Measurements from ENCODE around the gene RASGRP1.

RASGRP1 gene

GRCh38 chr15:38496151-38496550 is 68.5 kb downstream of the RASGRP1 start:
- no peak for FAIRE-seq

GRCh38 chr15:38490242-38490922 is 74.2 kb downstream of the RASGRP1 start:
- FAIRE-seq: no peak

DNA sequence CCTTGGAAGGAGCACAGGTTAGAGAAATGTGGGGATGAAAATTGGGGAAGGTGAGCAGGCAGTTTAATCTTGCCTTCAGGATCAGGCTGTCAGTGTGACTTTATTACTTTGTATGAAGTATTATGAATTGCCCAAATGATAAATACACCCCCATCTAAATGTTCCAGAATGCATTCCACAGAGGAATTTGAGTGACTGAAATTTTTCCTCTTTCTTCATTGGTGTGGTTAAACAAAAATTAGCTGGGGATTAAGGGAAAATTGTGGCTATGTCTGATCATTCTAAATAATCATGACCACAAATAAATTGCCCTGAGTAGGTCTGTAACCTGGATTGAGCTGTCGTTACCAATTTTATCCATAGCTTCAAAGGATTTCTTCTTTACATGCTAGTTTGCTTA is 77.2 kb downstream of the RASGRP1 start:
- no peak for FAIRE-seq

- FAIRE-seq: no peak
Observed at GRCh38 chr15:38486936-38487335, 77.7 kb downstream of the RASGRP1 start.

DNA sequence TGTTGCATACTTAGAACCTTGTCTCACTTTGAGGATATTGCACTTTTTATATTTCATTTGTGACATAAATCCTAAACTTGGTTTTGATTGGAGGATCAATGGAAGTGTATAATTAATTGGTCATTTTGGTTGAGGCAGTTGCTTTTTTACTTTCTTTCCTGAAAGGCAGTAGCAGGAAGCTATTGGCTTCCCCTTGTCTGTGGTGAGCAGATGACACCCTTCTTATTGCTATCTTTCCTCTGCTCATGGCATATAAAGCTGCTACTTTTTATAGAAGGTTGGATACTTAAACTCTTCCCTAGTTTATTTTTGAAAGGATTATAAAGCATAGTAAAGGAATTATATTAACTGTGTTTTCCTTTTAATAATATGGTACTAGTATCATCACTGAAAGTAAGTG is 82.0 kb downstream of the RASGRP1 start:
- FAIRE-seq: no peak

- no peak for FAIRE-seq
Observed at GRCh38 chr15:38481761-38482160, 82.9 kb downstream of the RASGRP1 start.

DNA sequence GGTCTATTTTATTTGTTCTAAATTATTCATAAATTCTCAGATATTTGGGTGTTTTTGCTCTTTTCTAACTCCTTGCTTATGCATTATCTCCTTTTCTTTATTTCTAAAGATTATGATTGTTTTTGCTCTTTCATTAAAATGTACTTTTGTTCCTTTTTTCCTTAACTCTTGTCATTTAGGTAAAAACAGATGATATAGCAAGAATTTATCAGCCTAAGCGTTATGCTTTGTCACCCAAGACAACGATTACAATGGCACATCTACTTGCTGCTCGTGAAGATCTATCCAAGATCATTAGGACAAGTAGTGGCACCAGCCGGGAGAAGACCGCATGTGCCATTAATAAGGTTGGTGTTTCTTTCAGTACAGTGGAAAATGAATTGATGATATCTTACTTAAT is 83.5 kb downstream of the RASGRP1 start:
- no peak for FAIRE-seq

DNA sequence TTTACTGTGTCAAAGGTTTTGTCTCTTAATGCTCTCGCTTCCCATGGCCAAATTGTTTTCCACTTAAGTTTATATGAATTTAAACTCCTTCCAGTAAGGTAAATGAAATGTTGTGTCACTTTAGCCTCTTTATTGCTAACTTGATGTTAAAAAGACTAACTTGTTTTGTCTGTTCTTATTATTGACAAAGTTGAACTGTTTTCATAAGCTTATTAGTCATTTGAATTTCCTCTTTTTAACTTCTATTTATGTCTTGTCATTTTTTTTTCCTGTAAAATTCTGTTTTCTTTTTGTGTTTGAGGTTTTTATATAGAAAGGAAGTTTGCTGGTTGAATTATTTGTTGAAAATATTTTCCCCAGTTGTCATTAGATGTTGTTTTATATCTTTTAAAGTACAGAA is 84.9 kb downstream of the RASGRP1 start:
- no peak for FAIRE-seq

DNA sequence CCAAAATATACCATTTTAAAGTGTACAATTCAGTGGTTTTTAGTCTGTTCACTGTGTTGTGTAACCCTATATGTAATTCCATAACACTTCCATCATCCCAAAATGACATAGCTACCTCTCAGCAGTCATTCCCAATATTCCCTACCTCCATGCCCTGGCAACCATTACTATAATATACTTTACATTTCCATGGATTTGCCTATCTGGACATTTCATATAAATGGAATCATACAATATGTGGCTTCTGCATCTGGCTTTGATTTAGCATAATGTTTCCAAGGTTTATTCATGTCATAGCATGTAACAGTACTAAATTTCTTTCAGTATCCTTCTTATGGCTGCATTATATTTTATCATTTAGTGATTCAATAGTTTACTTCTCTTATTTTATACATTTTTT is 85.3 kb downstream of the RASGRP1 start:
- FAIRE-seq: no peak

GRCh38 chr15:38477637-38478036 is 87.0 kb downstream of the RASGRP1 start:
- FAIRE-seq: no peak

- no peak for FAIRE-seq
Observed at GRCh38 chr15:38476120-38476519, 88.5 kb downstream of the RASGRP1 start.

DNA sequence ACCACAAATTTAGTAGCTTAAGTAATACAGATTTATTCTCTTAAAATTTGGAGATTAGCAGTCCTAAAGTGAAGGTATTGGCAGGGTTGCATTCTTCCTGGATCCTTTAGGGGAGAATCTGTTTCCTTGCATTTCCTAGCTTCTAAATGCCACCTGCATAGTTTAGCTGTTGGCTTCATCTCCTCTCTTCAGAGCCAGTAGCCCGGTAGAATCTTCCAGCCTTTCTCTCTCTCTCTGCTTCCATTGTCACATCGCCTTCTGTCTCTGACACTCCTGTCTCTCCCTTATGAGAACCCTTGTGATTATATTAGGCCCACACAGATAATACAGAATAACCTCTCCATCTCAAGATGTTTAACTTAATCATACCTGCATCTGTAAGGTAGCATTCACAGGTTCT is 89.3 kb downstream of the RASGRP1 start:
- no peak for FAIRE-seq

GRCh38 chr15:38474155-38474757 is 90.4 kb downstream of the RASGRP1 start:
- peak; percentile 49 for FAIRE-seq

- FAIRE-seq: no peak
Observed at GRCh38 chr15:38471974-38472373, 92.6 kb downstream of the RASGRP1 start.

GRCh38 chr15:38470816-38471215 is 93.8 kb downstream of the RASGRP1 start:
- no peak for FAIRE-seq

DNA sequence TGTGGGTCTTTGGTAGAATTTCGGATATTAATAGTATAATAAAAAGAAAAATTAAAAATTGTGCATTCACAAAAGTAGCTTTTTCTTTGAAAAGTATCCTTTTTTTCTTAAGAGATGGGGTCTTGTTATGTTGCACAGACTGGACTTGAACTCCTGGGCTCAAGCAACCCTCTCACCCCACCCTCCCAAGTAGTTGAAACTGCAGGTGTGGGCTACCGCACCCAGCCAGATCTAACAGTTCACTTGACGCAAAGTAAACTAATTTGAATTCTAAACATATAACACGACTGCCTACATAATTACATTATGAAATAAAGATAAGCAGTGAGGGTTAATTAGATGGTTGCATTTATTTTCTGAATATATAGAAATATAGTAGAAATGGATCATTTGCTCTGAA is 99.9 kb downstream of the RASGRP1 start:
- no peak for FAIRE-seq

DNA sequence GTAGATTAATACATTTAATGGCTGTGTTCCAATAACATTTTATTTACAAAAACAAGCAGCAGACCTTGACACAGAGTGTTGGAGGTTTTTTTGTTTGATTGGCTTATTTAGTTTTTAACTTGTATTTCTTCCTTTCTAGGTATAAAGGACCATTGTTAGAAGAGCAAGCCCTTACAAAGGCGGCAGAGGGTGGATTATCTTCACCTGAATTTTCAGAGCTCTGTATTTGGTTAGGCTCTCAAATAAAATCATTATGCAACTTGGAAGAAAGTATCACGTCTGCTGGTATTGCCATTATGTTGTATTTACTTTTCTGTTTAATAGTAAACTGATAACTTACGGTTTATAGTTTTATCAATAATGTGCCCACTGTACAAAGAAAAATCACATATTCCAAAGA is 100.7 kb downstream of the RASGRP1 start:
- FAIRE-seq: no peak

DNA sequence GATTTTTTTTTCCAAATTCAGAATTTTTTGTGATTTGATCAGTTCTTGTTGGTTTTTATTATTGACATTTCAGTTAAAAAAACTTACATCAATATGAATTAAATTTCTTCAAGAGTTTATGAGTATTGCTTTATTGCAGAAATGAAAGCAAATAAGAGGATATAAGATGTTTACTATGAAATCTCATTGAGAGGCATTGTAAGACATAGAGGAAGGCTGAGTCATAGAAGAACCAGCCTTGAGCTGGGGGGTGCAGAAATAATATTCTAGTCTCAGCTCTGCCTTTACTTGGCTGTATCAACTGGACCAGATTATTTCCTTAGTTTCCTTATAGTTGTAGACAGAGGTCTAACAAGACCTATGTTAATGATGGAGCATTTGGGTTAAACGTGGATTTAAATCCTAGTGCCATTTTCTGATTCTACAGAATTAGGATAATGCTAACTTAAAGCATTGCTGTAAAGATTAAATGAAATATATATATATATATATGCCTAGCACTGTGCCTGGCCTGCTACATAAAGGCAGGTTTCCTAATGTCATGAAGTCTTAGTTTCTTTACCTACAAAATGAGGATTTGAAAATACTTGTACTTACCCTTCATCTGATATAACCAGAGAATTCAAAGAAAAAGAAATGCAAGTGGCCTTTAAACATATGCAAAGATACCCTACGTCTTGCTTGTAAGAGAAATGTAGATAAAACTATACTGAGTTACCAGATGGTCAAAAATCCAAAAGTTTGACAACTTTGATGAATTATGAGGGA is 103.4 kb downstream of the RASGRP1 start:
- no peak for FAIRE-seq

DNA sequence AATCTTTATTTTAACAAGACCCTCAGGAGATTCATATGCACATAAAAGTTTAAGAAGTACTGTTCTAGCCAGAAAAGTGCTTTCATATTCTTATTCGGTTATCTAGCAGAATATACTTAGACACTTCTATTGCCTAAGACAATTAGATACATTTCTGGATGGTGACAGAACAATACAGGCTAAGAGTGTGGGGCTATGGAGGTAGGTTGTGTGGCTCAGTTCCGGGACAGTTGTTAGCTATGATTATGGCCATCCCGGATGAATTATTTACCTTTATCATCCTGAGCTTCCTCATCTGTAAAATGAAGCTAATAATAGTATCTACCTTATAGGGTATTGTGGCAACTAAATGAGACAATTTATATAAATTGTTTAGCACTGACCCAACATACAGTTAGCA is 104.1 kb downstream of the RASGRP1 start:
- no peak for FAIRE-seq

- FAIRE-seq: no peak
Observed at GRCh38 chr15:38459480-38459879, 105.1 kb downstream of the RASGRP1 start.

DNA sequence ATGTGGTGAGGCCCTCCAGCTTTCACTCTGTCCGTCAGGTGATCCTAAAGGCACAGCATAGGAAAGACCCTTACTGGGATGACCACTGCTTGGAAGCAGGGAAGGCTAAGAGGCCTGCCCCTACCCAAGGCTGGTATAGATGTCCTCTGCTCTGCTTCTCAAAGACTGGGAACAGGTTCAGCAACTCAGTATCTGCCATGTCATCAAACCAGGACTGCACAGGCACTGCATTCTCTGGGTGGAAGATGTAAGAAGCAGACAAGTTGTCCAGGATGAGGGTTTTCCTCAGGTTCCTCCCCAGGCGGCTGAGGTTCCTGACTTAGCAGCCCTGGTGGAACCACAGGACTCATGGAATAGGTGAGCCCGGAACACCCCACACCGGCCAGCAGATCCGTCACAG is 106.0 kb downstream of the RASGRP1 start:
- no peak for FAIRE-seq

GRCh38 chr15:38455092-38455491 is 109.5 kb downstream of the RASGRP1 start:
- no peak for FAIRE-seq

DNA sequence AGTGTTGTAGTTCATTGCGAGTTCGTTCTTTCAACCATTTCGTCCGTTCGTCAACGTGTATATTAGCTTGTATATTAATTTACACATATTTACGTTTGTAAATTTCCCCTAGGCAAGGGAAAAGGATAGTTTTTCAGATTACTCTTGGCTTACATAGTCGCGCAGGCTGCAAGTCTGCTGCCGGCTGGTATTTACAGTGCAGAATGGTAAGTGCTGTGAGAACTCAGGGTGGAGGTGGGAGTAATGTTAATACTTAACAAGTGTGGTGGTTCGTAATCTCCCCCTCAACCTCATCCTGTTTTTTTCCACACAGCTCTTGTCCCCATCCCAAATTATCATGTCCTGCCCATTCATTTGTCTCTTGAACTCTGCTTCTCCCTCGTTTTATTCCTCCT is 109.9 kb downstream of the RASGRP1 start:
- FAIRE-seq: no peak

DNA sequence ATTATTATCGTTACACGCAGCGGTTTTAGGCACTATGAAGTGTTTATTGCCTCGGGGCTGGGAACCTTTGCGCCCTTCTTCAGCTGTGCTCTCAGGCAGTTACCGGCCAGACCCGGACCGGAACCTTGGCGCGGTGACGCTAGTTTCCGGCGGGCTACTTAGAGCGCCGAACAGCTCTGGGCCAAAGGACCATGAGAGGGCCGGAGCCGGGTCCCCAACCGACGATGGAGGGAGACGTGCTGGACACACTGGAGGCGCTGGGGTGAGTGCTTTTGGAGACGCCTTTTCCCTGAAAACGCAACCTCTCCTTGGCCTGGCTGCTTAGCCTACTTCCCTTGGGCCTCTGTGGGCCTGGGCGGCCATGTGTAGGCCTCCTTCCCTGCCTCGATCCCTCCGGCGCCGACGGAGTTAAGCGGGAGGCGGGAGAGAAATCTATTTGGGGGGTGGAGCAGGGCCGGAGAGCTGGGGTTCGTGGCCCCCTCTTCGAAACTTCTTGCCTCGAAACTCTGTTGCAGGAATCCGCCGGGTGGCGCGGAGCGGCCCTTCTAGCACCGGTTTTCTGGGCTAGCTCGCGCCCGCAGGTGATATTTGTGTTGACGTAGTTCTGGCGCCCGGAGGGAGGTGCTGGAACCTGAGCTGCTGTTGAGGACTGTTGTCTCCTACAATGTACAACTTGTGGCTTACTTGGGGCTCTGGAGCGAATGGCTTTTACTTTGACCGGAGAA is 110.5 kb downstream of the RASGRP1 start, which contains the start of gene FAM98B:
TSS of gene FAM98B (plus strand) at position 157 of the 725 bp plus-strand sequence. CDS start at position 192, 35 bp downstream.
- no peak for FAIRE-seq

Data from TTC549 (cell line).